ENCODE measurements around the gene KRI1.
A peak's percentile ranks its signal among the peaks of the same experiment; 100 is the strongest.

The KRI1 gene

DNA sequence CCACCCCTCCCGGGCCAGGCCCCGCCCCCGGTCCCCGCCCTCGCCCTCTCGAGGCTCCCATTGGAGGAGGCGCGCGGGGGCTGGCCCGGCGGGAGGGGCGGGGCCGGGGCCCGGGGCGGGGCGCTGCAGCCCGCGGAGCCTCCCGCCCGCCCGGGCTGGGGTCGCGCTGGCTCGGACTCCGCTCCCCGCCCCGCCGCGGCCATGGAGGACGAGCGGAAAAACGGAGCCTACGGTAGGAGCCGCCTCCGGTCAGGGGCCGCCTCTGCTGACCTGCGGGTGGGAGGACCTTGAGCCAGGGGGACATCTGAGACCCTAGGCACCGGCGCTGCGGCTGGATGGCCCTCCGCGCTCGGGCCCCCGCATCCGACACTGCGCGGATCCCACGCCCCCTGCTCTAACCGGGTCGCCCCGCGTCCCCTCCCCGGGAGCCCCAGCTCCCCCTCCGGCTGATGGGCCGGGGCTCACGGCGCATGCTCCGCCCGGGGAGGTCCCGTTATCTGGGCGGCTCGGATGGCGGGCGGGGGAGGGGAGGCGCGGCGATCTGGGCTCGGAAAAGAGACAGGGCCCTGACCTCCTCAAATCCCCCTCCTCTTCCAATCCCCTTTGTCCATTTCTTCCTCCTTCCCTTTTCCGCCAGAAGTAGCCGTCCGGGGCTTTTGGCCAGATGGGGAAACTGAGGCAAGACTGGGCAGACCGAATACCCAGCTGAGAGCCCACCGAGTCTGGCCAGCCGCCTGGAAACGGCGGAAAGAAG, 36.7 kb upstream of the KRI1 start:
- Histone ChIP-seq H3K36me3 (replicated peaks; ENCODE audit: insufficient read depth, low read length) (no peaks in the 10 kb centered on the region), H3K27me3 (replicated peaks; ENCODE audit: insufficient read depth, low read length) (0 out of 2 replicates have a peak, but pooled peaks cover 11% of the 10 kb centered on the region), H3K4me2 (ENCODE audit: low read depth, low read length) (peak overlapping the region; percentile 99), H3K9me3 (replicated peaks; ENCODE audit: insufficient read depth, low read length) (no peaks in the 10 kb centered on the region), H3K4me3 (ENCODE audit: low read length) (peak overlapping the region; percentile 93), H2AFZ (ENCODE audit: low read length) (peak overlapping the region; percentile 98), H3K9ac (ENCODE audit: low read length) (peak overlapping the region; percentile 45; the same call in 1 of the 2 replicates), H3F3A (ENCODE audit: insufficient read depth, low read length) (no peaks in the 10 kb centered on the region), H4K20me1 (ENCODE audit: insufficient read depth, low read length) (no peaks in the 10 kb centered on the region), H3K27ac (ENCODE audit: low read length) (no peak overlapping the region), H3K9me2 (replicated peaks; ENCODE audit: insufficient read depth, low read length) (no peaks in the 10 kb centered on the region), H3K79me2 (ENCODE audit: low read length) (no peaks in the 10 kb centered on the region), H3K4me1 (ENCODE audit: low read length) (no peaks in the 10 kb centered on the region; the same call in 1 of the 2 replicates)
- TF ChIP-seq EZH2phosphoT487 (IDR thresholded peaks at IDR 0.05; ENCODE audit: low read length) (no peak), EZH2 (optimal IDR thresholded peaks at IDR 0.05; ENCODE audit: low read depth, low read length) (no peak), CTCF (IDR thresholded peaks at IDR 0.05; ENCODE audit: low read length) (no peak)
- DNase-seq = peak; percentile 72

GRCh38 chr19:10601999-10602329, 36.2 kb upstream of the KRI1 start:
- no peak for TF ChIP-seq CTCF (IDR thresholded peaks at IDR 0.05; ENCODE audit: low read length)
- TF ChIP-seq EZH2phosphoT487 (IDR thresholded peaks at IDR 0.05; ENCODE audit: low read length) = no peak
- TF ChIP-seq EZH2 (optimal IDR thresholded peaks at IDR 0.05; ENCODE audit: low read depth, low read length) = no peak
- Histone ChIP-seq H3K9ac (ENCODE audit: low read length) (no peak overlapping the region), H3K27ac (ENCODE audit: low read length) (no peak overlapping the region), H3K4me1 (ENCODE audit: low read length) (peaks cover 2% of the 10 kb centered on the region), H3K36me3 (replicated peaks; ENCODE audit: insufficient read depth, low read length) (no peaks in the 10 kb centered on the region), H3K9me3 (replicated peaks; ENCODE audit: insufficient read depth, low read length) (no peaks in the 10 kb centered on the region), H3K27me3 (replicated peaks; ENCODE audit: insufficient read depth, low read length) (0 out of 2 replicates have a peak, but pooled peaks cover 11% of the 10 kb centered on the region), H3K79me2 (ENCODE audit: low read length) (no peaks in the 10 kb centered on the region), H3K4me3 (ENCODE audit: low read length) (no peak overlapping the region), H3K4me2 (ENCODE audit: low read depth, low read length) (peak overlapping the region; percentile 70), H3K9me2 (replicated peaks; ENCODE audit: insufficient read depth, low read length) (no peaks in the 10 kb centered on the region), H2AFZ (ENCODE audit: low read length) (peak overlapping the region; percentile 67; the same call in 1 of the 2 replicates), H4K20me1 (ENCODE audit: insufficient read depth, low read length) (no peaks in the 10 kb centered on the region), H3F3A (ENCODE audit: insufficient read depth, low read length) (peaks cover 2% of the 10 kb centered on the region; the same call in 1 of the 2 replicates)
- DNase-seq = no peak

- no peak overlapping the region for H3K9ac ChIP-seq (ENCODE audit: low read length)
- 0 out of 2 replicates have a peak, but pooled peaks cover 11% of the 10 kb centered on the region for H3K27me3 ChIP-seq (replicated peaks; ENCODE audit: insufficient read depth, low read length)
- H3K27ac ChIP-seq (ENCODE audit: low read length) = no peak overlapping the region
- H3K9me2 ChIP-seq (replicated peaks; ENCODE audit: insufficient read depth, low read length) = no peaks in the 10 kb centered on the region
- no peaks in the 10 kb centered on the region for H4K20me1 ChIP-seq (ENCODE audit: insufficient read depth, low read length)
- no peak overlapping the region for H3K4me2 ChIP-seq (ENCODE audit: low read depth, low read length)
- no peak overlapping the region for H3K4me3 ChIP-seq (ENCODE audit: low read length)
- no peak overlapping the region for H2AFZ ChIP-seq (ENCODE audit: low read length)
- H3K4me1 ChIP-seq (ENCODE audit: low read length) = peaks cover 12% of the 10 kb centered on the region
- H3K36me3 ChIP-seq (replicated peaks; ENCODE audit: insufficient read depth, low read length) = no peaks in the 10 kb centered on the region
- no peak for TF ChIP-seq EZH2 (optimal IDR thresholded peaks at IDR 0.05; ENCODE audit: low read depth, low read length)
- TF ChIP-seq CTCF (IDR thresholded peaks at IDR 0.05; ENCODE audit: low read length) = no peak
- no peak for TF ChIP-seq EZH2phosphoT487 (IDR thresholded peaks at IDR 0.05; ENCODE audit: low read length)
- DNase-seq = no peak
- peaks cover 18% of the 10 kb centered on the region for H3F3A ChIP-seq (ENCODE audit: insufficient read depth, low read length)
- H3K79me2 ChIP-seq (ENCODE audit: low read length) = no peaks in the 10 kb centered on the region
- no peaks in the 10 kb centered on the region for H3K9me3 ChIP-seq (replicated peaks; ENCODE audit: insufficient read depth, low read length)
Observed at GRCh38 chr19:10600149-10600548, 34.3 kb upstream of the KRI1 start.

Measured in MM.1S (cell line).